Karpas-422 (cell line): ENCODE results near the gene PHF1. TPM values are rescaled to one million over a fixed set of nuclear protein-coding genes. Genes with fewer than 3 reads are reported as not detected.

Experiments used
- DNase-seq: peaks from one replicate; pipeline ENCODE4 v3.0.0-alpha.2; 2015
- H2AFZ ChIP-seq: fragments of 200-600 bp; sonication (generic); 2 replicates; pipeline ENCODE4 v1.6.1; 2014; ENCODE audit warnings: antibody characterized with exemption, low read length, mixed read lengths
- H3K27ac ChIP-seq: fragments of 200-600 bp; sonication (generic); 2 replicates; pipeline ENCODE4 v1.5.1; 2014; ENCODE audit warnings: mild to moderate bottlenecking, low read length, moderate library complexity
- H3K27me3 ChIP-seq: fragments of 200-600 bp; sonication (generic); 2 replicates; pipeline ENCODE4 v1.6.1; 2014; ENCODE audit warnings: low read length, mixed read lengths
- H3K36me3 ChIP-seq: fragments of 200-600 bp; sonication (generic); 2 replicates; pipeline ENCODE4 v1.6.1; 2014; ENCODE audit warnings: low read length, mixed read lengths; ENCODE audit not compliant: insufficient read depth
- H3K4me1 ChIP-seq: fragments of 200-600 bp; sonication (generic); 2 replicates; pipeline ENCODE4 v1.6.1; 2014; ENCODE audit warnings: mild to moderate bottlenecking, low read length, mixed read lengths
- H3K4me2 ChIP-seq: fragments of 200-600 bp; sonication (generic); 2 replicates; pipeline ENCODE4 v1.6.1; 2014; ENCODE audit warnings: low read length, low read depth, mild to moderate bottlenecking; ENCODE audit not compliant: poor library complexity, severe bottlenecking
- H3K4me3 ChIP-seq: fragments of 200-600 bp; sonication (generic); 2 replicates; pipeline ENCODE4 v1.5.1; 2014; ENCODE audit warnings: mild to moderate bottlenecking, antibody characterized with exemption, low read length, mixed read lengths
- H3K79me2 ChIP-seq: fragments of 200-600 bp; sonication (generic); 2 replicates; pipeline ENCODE4 v1.6.1; 2014; ENCODE audit warnings: mild to moderate bottlenecking, low read length, mixed read lengths
- H3K9ac ChIP-seq: fragments of 200-600 bp; sonication (generic); 2 replicates; pipeline ENCODE4 v1.6.0; 2014; ENCODE audit warnings: low read length
- H3K9me2 ChIP-seq: fragments of 200-600 bp; sonication (generic), shearing (Covaris generic); replicated peaks from 2 replicates; pipeline ENCODE4 v1.6.0; 2014; ENCODE audit warnings: mild to moderate bottlenecking, low read length, moderate library complexity; ENCODE audit not compliant: insufficient read depth
- H3K9me3 ChIP-seq: fragments of 300-700, 200-600 bp; sonication (generic); 2 replicates; pipeline ENCODE4 v1.6.1; 2014; ENCODE audit warnings: low read length, mixed read lengths
- H4K20me1 ChIP-seq: fragments of 200-600 bp; sonication (generic); 2 replicates; pipeline ENCODE4 v1.6.1; 2014; ENCODE audit warnings: mild to moderate bottlenecking, antibody characterized with exemption, low read length, low read depth; ENCODE audit not compliant: insufficient read depth
- small RNA-seq: library from RNA; depleted of rRNA; stranded (forward); fragments of <200 nt; gene quantifications from one replicate; pipeline ENCODE3, GENCODE V24; 2014
- total RNA-seq: library from RNA; depleted of rRNA; stranded (reverse); fragments of >200 nt; shearing (Covaris generic); gene quantifications from 2 replicates; pipeline ENCODE4 v1.2.3, GENCODE V29; 2014; ENCODE audit warnings: low replicate concordance; rRNA removed

The PHF1 gene
- total RNA-seq, 1 experiment from 2014 or later: 32.6 TPM

DNA sequence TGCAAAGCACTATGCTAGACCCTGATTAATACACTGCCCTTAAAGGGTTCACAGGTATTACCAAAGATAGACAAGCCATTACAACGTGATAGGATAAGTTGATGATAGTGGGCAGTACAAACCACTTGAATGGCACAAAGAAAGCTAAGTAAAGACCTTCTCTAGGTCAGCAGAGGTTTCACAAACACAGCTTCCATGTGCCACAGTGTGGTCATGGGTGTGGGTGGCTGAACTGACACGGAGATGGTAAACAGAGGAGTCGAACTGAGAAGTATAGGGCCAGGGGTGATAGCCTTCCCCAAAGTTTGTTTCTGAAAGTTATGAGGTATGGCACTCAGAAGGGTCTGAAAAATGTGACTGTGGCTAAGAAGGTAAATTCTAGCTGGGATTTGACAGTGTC, 47.9 kb downstream of the PHF1 start:
- H3K36me3 ChIP-seq: 0 out of 2 replicates have a peak, but pooled peaks cover 6% of the 10 kb centered on the region
- H2AFZ ChIP-seq: no peak overlapping the region
- H3K79me2 ChIP-seq: peaks cover 13% of the 10 kb centered on the region
- no peak overlapping the region for H3K4me2 ChIP-seq
- no peaks in the 10 kb centered on the region for H3K27me3 ChIP-seq
- H3K4me3 ChIP-seq: no peak overlapping the region
- H3K27ac ChIP-seq: no peak overlapping the region
- H3K9ac ChIP-seq: no peak overlapping the region
- peaks cover 8% of the 10 kb centered on the region for H3K4me1 ChIP-seq
- no peak for DNase-seq
- no peaks in the 10 kb centered on the region; the same call in 1 of the 2 replicates for H4K20me1 ChIP-seq
- no peaks in the 10 kb centered on the region for H3K9me2 ChIP-seq
- no peaks in the 10 kb centered on the region for H3K9me3 ChIP-seq

DNA sequence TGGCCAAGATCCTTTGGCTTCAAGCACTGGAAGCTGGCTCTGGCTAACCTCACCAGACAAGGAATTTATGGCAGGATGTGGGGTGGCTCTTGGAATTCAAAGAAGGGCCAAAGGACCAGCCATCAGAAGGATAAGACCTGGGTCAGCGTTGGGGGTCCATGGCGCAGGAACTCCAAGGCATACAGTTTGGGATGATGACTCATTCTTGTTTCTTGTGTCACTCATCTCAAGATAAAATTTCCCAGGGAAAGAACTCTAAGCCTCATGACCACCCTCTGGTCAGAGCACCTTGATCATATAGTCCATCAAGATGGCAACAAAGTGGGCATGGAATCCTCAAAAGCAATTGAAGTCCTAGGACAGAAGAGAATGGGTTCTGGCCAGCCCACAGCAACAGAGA, 48.4 kb downstream of the PHF1 start:
- DNase-seq: no peak
- Histone ChIP-seq H4K20me1 (no peaks in the 10 kb centered on the region; the same call in 1 of the 2 replicates), H3K27ac (no peak overlapping the region), H3K27me3 (no peaks in the 10 kb centered on the region), H3K9me2 (no peaks in the 10 kb centered on the region), H3K4me2 (no peak overlapping the region), H3K9ac (no peak overlapping the region), H3K36me3 (0 out of 2 replicates have a peak, but pooled peaks cover 6% of the 10 kb centered on the region), H3K79me2 (peaks cover 13% of the 10 kb centered on the region), H3K9me3 (no peaks in the 10 kb centered on the region), H2AFZ (no peak overlapping the region), H3K4me3 (no peak overlapping the region), H3K4me1 (peaks cover 8% of the 10 kb centered on the region)

Small RNA genes within 50 kb of the gene (small RNA-seq; reads per million reads assigned to genes)
- gene RPL35AP4 (not detected), gene ZBTB9 (not detected)

Other genes with a start within 250 kb of the PHF1 start
- 0.41 and 1.0 TPM in 2 replicates for gene COL11A2, start 218.5 kb upstream of the PHF1 start, total RNA-seq
- gene RXRB, start 210.3 kb upstream of the PHF1 start, total RNA-seq: 26.2 and 31.1 TPM in 2 replicates
- 14.0 and 31.9 TPM in 2 replicates for gene SLC39A7, start 210.1 kb upstream of the PHF1 start, total RNA-seq
- 15.5 and 26.2 TPM in 2 replicates for gene HSD17B8, start 206.4 kb upstream of the PHF1 start, total RNA-seq
- gene RING1, start 202.5 kb upstream of the PHF1 start, total RNA-seq: 14.2 and 38.7 TPM in 2 replicates
- gene VPS52, start 139.1 kb upstream of the PHF1 start, total RNA-seq: 21.6 and 76.5 TPM in 2 replicates
- gene RPS18, start 138.9 kb upstream of the PHF1 start, total RNA-seq: 7,996 and 13,063 TPM in 2 replicates
- gene B3GALT4, start 133.9 kb upstream of the PHF1 start, total RNA-seq: 3.4 and 16.2 TPM in 2 replicates
- gene WDR46, start 121.8 kb upstream of the PHF1 start, total RNA-seq: 59.6 and 91.1 TPM in 2 replicates
- 66.7 and 126 TPM in 2 replicates for gene PFDN6, start 121.4 kb upstream of the PHF1 start, total RNA-seq
- 35.1 and 47.2 TPM in 2 replicates for gene RGL2, start 112.1 kb upstream of the PHF1 start, total RNA-seq
- 102 and 188 TPM in 2 replicates for gene TAPBP, start 96.9 kb upstream of the PHF1 start, total RNA-seq
- gene ZBTB22, start 93.3 kb upstream of the PHF1 start, total RNA-seq: 4.9 and 11.8 TPM in 2 replicates
- 45.8 and 55.6 TPM in 2 replicates for gene DAXX, start 88.1 kb upstream of the PHF1 start, total RNA-seq
- 37.8 and 42.8 TPM in 2 replicates for gene KIFC1, start 19.2 kb upstream of the PHF1 start, total RNA-seq
- 223 and 260 TPM in 2 replicates for gene CUTA, start 7.1 kb downstream of the PHF1 start, total RNA-seq
- 16.3 and 16.7 TPM in 2 replicates for gene SYNGAP1, start 9.1 kb downstream of the PHF1 start, total RNA-seq
- 5.1 and 6.8 TPM in 2 replicates for gene ZBTB9, start 43.6 kb downstream of the PHF1 start, total RNA-seq
- gene BAK1, start 169.3 kb downstream of the PHF1 start, total RNA-seq: 9.9 and 18.7 TPM in 2 replicates
- 3.9 and 6.1 TPM in 2 replicates for gene ITPR3, start 210.3 kb downstream of the PHF1 start, total RNA-seq